Activated CD8-positive, alpha-beta memory T cell treated with anti-CD3 and anti-CD28 coated beads for 24 hours (primary cell): ENCODE data around the gene TMEM242.

ENCODE experiments used
- DNase-seq: peaks from one replicate; pipeline ENCODE4 v3.0.0-alpha.2; 2020

Gene TMEM242

GRCh38 chr6:157245436-157245835, 77.9 kb downstream of the TMEM242 start:
- DNase-seq = no peak

GRCh38 chr6:157244780-157245179, 78.5 kb downstream of the TMEM242 start:
- DNase-seq = no peak

- no peak for DNase-seq
Observed at GRCh38 chr6:157244175-157244574, 79.1 kb downstream of the TMEM242 start.

GRCh38 chr6:157242791-157243190, 80.5 kb downstream of the TMEM242 start:
- no peak for DNase-seq

- no peak for DNase-seq
Observed at GRCh38 chr6:157240960-157241311, 82.4 kb downstream of the TMEM242 start.

- no peak for DNase-seq
Observed at GRCh38 chr6:157240059-157240959, 83.0 kb downstream of the TMEM242 start.

- DNase-seq = no peak
Observed at GRCh38 chr6:157239671-157240058, 83.7 kb downstream of the TMEM242 start.
